ENCODE data around the gene SUGP1.

The SUGP1 gene

GRCh38 chr19:19227217-19227616 lies 93.1 kb downstream of the SUGP1 start:
- no peak for DNase-seq (ENCODE audit: low read depth in 2 of 2)

DNA sequence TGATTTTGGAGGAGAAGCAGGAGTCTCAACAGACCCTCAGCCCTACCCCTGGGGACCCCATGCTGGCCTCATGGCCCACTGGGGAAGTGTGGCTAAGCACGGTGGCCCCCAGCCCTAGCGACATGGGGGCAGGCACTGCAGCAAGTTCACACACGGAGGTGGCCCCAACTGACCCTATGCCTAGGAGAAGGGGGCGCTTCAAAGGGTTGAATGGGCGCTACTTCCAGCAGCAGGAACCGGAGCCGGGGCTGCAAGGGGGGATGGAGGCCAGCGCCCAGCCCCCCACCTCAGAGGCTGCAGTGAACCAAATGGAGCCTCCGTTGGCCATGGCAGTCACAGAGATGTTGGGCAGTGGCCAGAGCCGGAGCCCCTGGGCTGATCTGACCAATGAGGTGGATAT lies 93.6 kb downstream of the SUGP1 start:
- DNase-seq (ENCODE audit: low read depth in 2 of 2) = no peak

DNA sequence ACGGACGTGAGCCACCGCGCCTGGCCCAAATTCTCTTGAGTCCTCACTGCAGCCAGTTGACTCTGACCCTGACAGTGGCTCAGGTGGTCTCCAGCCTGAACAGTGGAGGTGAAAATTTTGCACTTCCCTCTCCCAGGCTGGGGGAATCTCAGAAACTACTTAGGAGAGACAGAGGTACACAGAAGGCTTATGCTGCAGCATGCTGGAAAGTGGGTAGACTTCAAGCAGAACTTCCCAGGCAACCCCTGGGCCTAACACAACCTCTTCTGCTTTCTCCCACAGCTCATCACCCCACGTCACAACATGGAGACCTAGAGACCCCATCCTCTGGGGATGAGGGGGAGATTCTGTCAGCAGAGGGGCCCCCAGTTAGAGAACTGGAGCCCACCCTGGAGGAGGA lies 94.1 kb downstream of the SUGP1 start:
- DNase-seq (ENCODE audit: low read depth in 2 of 2) = no peak

Measured in activated CD4-positive, alpha-beta T cell treated with anti-CD3 and anti-CD28 coated beads for 24 hours (primary cell).